Loucy (cell line): Measurements from ENCODE around the gene TNFSF15.

ENCODE experiments used
- CTCF ChIP-seq: fragments of 200-600 bp; sonication (generic); conservative IDR thresholded peaks from 2 replicates; pipeline ENCODE4 v1.5.1; 2014; ENCODE audit warnings: mild to moderate bottlenecking, antibody characterized with exemption, low read length
- EZH2phosphoT487 ChIP-seq: fragments of 200-600 bp; IDR thresholded peaks from 2 replicates; pipeline ENCODE4 v1.6.1; 2018; ENCODE audit warnings: antibody characterized with exemption, mild to moderate bottlenecking, moderate library complexity, borderline replicate concordance

- TF ChIP-seq CTCF (no peak), EZH2phosphoT487 (no peak)
Observed at GRCh38 chr9:114811301-114811700, 5.5 kb upstream of the TNFSF15 start.
